Fibroblast of lung (primary cell): Measurements from ENCODE around the gene IGF2BP2. TPM values are rescaled to one million over a fixed set of nuclear protein-coding genes. Genes with fewer than 3 reads are reported as not detected.

ENCODE experiments used
- DNase-seq, 2 donors: peaks; one replicate each; pipeline versions ENCODE4 v3.0.0 to v3.0.0-alpha.2; 2010; ENCODE audit warnings: low read depth in 2 of 2
- H2AFZ ChIP-seq: 2 replicates; pipeline ENCODE4 v1.5.1; 2012; ENCODE audit warnings: low read length, control low read depth, inconsistent platforms
- H3K27ac ChIP-seq: 2 replicates; pipeline ENCODE4 v1.5.1; 2011; ENCODE audit warnings: low read length, control low read depth; ENCODE audit not compliant: insufficient read depth
- H3K27me3 ChIP-seq: 2 replicates; pipeline ENCODE4 v1.5.1; 2011; ENCODE audit warnings: mild to moderate bottlenecking, low read length; ENCODE audit not compliant: control insufficient read depth, insufficient read depth
- H3K36me3 ChIP-seq: 2 replicates; pipeline ENCODE4 v1.5.1; 2011; ENCODE audit warnings: low read length; ENCODE audit not compliant: control insufficient read depth, insufficient read depth
- H3K4me1 ChIP-seq: 2 replicates; pipeline ENCODE4 v1.5.1; 2011; ENCODE audit warnings: low read length; ENCODE audit not compliant: control insufficient read depth, insufficient read depth; ENCODE audit errors: extremely low read depth
- H3K4me2 ChIP-seq: 2 replicates; pipeline ENCODE4 v1.5.1; 2011; ENCODE audit warnings: low read length, control low read depth; ENCODE audit not compliant: insufficient read depth; ENCODE audit errors: extremely low read depth
- H3K4me3 ChIP-seq, 4 experiments: fragments of 200-600 bp in 1 of 4; sonication (generic) in 1 of 4; replicated peaks in 1 of 4; 2 replicates each; pipeline ENCODE4 v1.5.1; 2011 to 2016; ENCODE audit warnings: low read length in 4 of 4, low read depth in 3 of 4, mild to moderate bottlenecking in 3 of 4, control low read depth in 2 of 4, inconsistent platforms in 1 of 4, mixed read lengths in 1 of 4; ENCODE audit not compliant: insufficient read depth in 1 of 4; ENCODE audit errors: control extremely low read depth in 1 of 4
- H3K79me2 ChIP-seq: 2 replicates; pipeline ENCODE4 v1.5.1; 2012; ENCODE audit warnings: mild to moderate bottlenecking, low read length, inconsistent platforms; ENCODE audit not compliant: control insufficient read depth, insufficient read depth
- H3K9ac ChIP-seq: 2 replicates; pipeline ENCODE4 v1.5.1; 2011; ENCODE audit warnings: mild to moderate bottlenecking, low read length, control low read depth; ENCODE audit not compliant: insufficient read depth
- H3K9me3 ChIP-seq: 2 replicates; pipeline ENCODE4 v1.5.1; 2012; ENCODE audit warnings: low read depth, low read length; ENCODE audit not compliant: control insufficient read depth, insufficient read depth
- H4K20me1 ChIP-seq: 2 replicates; pipeline ENCODE4 v1.5.1; 2011; ENCODE audit warnings: low read length; ENCODE audit not compliant: control insufficient read depth, insufficient read depth; ENCODE audit errors: extremely low read depth
- CTCF ChIP-seq, 2 donors: IDR thresholded peaks in 1 of 2; conservative IDR thresholded peaks in 1 of 2; 1 replicate in 1 of 2; 2 replicates in 1 of 2; pipeline ENCODE4 v1.5.1; 2011 to 2012; ENCODE audit warnings: low read length in 2 of 2, control low read depth in 1 of 2, inconsistent platforms in 1 of 2, low read depth in 1 of 2, mild to moderate bottlenecking in 1 of 2
- EZH2 ChIP-seq: IDR thresholded peaks from 2 replicates; pipeline ENCODE4 v1.5.1; 2012; ENCODE audit warnings: low read length, control low read depth, mild to moderate bottlenecking; ENCODE audit errors: missing control alignments
- polyA plus RNA-seq, 2 donors: library from polyadenylated mRNA; depleted of rRNA in 1 of 2; stranded (reverse) in 1 of 2; unstranded in 1 of 2; fragments of >200 nt; gene quantifications; 2 replicates each; pipeline ENCODE4 v1.2.1, GENCODE V29; 2011 to 2012; ENCODE audit warnings: missing spikeins in 1 of 2
- total RNA-seq: library from RNA; depleted of rRNA; stranded (reverse); fragments of >200 nt; gene quantifications from 2 replicates; pipeline ENCODE4 v1.2.1, GENCODE V29; 2014

IGF2BP2 gene
- total and polyA plus RNA-seq, 2 donors (not counting 1 experiment from before 2014, with no cell fraction given), result 5.5 to 46.1 TPM

DNA sequence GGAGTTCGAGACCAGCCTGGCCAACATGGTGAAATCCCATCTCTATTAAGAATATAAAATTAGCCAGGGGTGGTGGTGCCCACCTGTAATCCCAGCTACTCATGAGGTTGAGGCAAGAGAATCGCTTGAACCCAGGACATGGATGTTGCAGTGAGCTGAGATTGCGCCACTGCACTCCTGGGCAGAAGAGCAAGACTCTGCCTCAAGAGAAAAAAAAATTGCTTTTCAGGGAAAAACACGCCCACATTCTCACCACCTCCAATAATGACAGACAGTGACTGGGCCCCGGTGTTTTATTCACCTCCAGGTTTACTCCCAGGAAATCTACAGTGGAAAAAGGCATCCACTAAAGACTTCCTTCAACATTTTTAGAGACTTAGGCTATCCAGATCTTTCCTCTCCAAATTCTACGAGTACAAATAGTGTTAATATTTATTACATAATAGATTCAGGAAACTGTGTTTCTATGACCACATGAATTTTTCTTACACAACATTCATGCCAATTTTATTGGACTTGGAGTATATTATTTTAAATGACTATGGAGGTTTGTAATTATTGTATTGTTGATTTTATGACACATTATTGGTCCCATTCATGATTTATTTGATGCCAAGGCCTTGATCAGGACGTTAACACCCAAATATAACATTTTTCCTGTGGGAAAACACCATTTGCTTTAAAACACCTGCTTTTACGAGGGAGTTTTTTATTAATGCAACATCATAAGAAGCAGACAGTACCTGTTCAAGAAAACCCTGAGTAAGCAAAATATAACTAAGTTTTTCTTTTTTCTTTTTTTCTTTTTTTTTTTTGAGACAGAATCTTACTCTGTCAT is 26.6 kb downstream of the IGF2BP2 start:
- no peaks in the 10 kb centered on the region for H4K20me1 ChIP-seq
- H2AFZ ChIP-seq, result no peak overlapping the region
- H3K9me3 ChIP-seq, result no peaks in the 10 kb centered on the region
- H3K4me2 ChIP-seq, result no peak overlapping the region
- no peak for DNase-seq
- H3K4me3 ChIP-seq, result no peak overlapping the region
- H3K4me1 ChIP-seq, result peaks cover 10% of the 10 kb centered on the region
- no peaks in the 10 kb centered on the region for H3K27me3 ChIP-seq
- no peak overlapping the region for H3K27ac ChIP-seq
- no peaks in the 10 kb centered on the region for H3K36me3 ChIP-seq
- TF ChIP-seq CTCF (conservative IDR thresholded peaks at IDR 0.05 in 1 of 2, IDR thresholded peaks at IDR 0.05 in 1 of 2; ENCODE audit: low read depth in 1 of 2, low read length in 2 of 2) (no peak), EZH2 (no peak)
- peaks cover 73% of the 10 kb centered on the region for H3K79me2 ChIP-seq
- no peak overlapping the region for H3K9ac ChIP-seq

DNA sequence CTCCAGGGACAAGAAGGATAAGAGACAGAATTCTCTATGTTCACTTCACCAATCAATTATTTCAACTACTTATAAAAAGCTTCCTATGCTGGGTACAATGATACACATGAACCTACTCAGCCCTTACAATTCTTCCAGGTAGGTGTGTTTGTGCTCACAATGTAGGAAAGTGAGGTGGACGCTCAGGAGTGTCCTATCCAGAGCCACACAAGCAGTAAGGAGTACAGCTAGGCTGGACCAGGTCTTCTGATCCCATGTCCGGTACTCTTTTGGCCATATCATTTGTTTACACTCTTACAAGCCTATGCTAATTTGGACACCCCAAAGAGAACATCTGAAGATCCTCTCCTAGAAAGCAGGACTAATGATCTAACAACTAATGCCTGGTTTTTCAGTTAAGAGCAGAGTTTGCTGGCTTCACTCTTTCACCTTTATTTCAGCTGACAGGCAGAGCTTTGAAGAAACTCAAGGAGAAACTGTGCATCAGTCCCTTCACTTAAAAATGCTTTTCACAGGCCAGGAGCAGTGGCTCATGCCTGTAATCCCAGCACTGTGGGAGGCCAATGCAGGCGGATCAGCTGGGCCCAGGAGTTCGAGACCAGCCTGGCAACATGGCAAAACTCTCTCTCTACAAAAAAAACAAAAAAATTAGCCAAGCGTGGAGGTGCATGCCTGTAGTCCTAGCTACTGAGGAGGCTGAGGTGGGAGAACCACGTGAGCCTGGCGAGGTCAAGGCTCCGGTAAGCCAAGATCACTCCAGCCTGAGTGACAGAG is 27.5 kb downstream of the IGF2BP2 start:
- Histone ChIP-seq H3K9me3 (no peaks in the 10 kb centered on the region), H4K20me1 (no peaks in the 10 kb centered on the region), H3K4me3 (no peak overlapping the region), H3K27me3 (no peaks in the 10 kb centered on the region), H3K4me1 (peaks cover 10% of the 10 kb centered on the region), H3K36me3 (no peaks in the 10 kb centered on the region), H3K4me2 (peak overlapping the region; percentile 8), H3K27ac (peak overlapping the region; percentile 51), H3K9ac (no peak overlapping the region), H3K79me2 (peaks cover 74% of the 10 kb centered on the region), H2AFZ (no peak overlapping the region)
- TF ChIP-seq EZH2, result no peak
- no peak for TF ChIP-seq CTCF (conservative IDR thresholded peaks at IDR 0.05 in 1 of 2, IDR thresholded peaks at IDR 0.05 in 1 of 2; ENCODE audit: low read depth in 1 of 2, low read length in 2 of 2)
- no peak for DNase-seq

DNA sequence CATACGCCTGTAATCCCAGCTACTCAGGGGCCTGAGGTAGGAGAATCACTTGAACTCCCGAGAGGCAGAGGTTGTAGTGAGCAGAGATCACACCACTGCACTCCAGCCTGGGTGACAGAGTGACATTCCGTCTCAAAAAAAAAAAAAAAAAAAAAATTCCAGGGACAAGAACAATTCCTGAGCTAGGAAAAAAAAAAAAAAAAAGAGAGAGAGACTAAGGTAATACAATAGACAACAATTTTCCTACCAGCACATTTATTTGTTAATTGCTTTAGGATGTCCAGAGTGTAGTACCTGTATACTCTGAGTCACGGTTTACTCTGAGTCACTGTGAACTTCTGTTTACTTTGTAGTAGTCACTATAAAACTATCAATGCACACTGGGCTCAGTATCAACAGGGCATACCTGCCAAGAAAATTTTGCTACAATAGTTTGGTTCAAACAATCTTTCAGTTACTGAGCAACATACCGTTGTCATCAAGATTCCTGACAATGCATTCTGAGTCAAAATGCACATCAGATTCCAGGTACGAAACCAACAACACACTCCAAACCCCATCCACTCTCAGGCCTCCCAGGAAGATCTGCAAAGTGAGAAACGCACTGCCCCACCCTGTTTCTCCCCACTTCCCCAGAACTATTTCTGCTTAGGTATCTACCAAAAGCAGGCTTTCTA is 28.3 kb downstream of the IGF2BP2 start:
- no peak overlapping the region for H3K4me3 ChIP-seq
- TF ChIP-seq EZH2 (no peak), CTCF (conservative IDR thresholded peaks at IDR 0.05 in 1 of 2, IDR thresholded peaks at IDR 0.05 in 1 of 2; ENCODE audit: low read depth in 1 of 2, low read length in 2 of 2) (no peak)
- H2AFZ ChIP-seq, result no peak overlapping the region
- no peak overlapping the region for H3K27ac ChIP-seq
- peak overlapping the region; percentile 8 for H3K4me2 ChIP-seq
- peaks cover 73% of the 10 kb centered on the region for H3K79me2 ChIP-seq
- H3K36me3 ChIP-seq, result no peaks in the 10 kb centered on the region
- DNase-seq, result peak in 1 of 2 donors; percentile 86
- H3K4me1 ChIP-seq, result peaks cover 10% of the 10 kb centered on the region
- no peaks in the 10 kb centered on the region for H3K27me3 ChIP-seq
- H4K20me1 ChIP-seq, result no peaks in the 10 kb centered on the region
- no peaks in the 10 kb centered on the region for H3K9me3 ChIP-seq
- H3K9ac ChIP-seq, result no peak overlapping the region
